ENCODE measurements around the gene FRMPD4. TPM values are rescaled to one million over a fixed set of nuclear protein-coding genes. Genes with fewer than 3 reads are reported as not detected.

FRMPD4 gene
- total and polyA plus RNA-seq, 10 of the 15 experiments (the other 5 are each of a cell fraction or from before 2014, with no cell fraction given): not detected

DNA sequence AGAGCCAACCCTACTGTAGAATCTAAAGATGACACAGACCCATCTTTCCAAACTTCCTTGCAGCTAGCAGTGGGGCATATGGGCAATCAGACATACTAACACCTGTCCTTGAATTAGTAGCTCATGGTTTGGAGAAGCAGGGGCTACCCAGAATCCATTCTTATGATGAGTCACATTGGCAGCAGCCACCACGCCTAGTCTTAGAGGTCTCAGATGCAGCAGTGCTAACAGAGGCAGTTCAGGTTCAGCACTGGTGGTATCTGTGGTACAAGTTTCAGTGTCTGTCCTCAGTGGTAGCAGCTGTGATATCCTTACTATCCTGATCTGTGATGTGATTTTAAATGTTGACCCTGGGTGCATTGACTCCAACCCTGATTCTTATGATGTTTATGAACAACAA, 68.1 kb downstream of the FRMPD4 start (continued):
- no peak for TF ChIP-seq POU2F2 (IDR thresholded peaks at IDR 0.05; ENCODE audit: borderline replicate concordance, low read depth, low read length)
- TF ChIP-seq POLR2AphosphoS5 (IDR thresholded peaks at IDR 0.05; ENCODE audit: low read length): no peak
- TF ChIP-seq USF2 (IDR thresholded peaks at IDR 0.05; ENCODE audit: borderline replicate concordance, low read depth, low read length): no peak
- no peak for TF ChIP-seq USF1 (IDR thresholded peaks at IDR 0.05; ENCODE audit: borderline replicate concordance, extremely low read length, insufficient read depth, low read depth, low read length)
- no peak for TF ChIP-seq EED (IDR thresholded peaks at IDR 0.05; ENCODE audit: low read depth)
- TF ChIP-seq, protein P1, sequence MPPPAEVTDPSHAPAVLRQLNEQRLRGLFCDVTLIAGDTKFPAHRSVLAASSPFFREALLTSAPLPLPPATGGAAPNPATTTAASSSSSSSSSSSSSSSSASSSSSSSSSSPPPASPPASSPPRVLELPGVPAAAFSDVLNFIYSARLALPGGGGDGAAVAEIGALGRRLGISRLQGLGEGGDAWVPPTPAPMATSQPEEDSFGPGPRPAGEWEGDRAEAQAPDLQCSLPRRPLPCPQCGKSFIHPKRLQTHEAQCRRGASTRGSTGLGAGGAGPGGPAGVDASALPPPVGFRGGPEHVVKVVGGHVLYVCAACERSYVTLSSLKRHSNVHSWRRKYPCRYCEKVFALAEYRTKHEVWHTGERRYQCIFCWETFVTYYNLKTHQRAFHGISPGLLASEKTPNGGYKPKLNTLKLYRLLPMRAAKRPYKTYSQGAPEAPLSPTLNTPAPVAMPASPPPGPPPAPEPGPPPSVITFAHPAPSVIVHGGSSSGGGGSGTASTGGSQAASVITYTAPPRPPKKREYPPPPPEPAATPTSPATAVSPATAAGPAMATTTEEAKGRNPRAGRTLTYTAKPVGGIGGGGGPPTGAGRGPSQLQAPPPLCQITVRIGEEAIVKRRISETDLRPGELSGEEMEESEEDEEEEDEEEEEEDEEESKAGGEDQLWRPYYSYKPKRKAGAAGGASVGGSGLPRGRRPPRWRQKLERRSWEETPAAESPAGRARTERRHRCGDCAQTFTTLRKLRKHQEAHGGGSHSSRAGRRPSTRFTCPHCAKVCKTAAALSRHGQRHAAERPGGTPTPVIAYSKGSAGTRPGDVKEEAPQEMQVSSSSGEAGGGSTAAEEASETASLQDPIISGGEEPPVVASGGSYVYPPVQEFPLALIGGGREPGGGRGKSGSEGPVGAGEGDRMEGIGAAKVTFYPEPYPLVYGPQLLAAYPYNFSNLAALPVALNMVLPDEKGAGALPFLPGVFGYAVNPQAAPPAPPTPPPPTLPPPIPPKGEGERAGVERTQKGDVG (CRISPR knock-in tag; IDR thresholded peaks at IDR 0.05): no peak
- TF ChIP-seq RCOR1 (conservative IDR thresholded peaks at IDR 0.05; ENCODE audit: low read depth, low read length): no peak
- no peak for TF ChIP-seq FOS (IDR thresholded peaks at IDR 0.05; ENCODE audit: borderline replicate concordance, extremely low read depth, insufficient read length)

Data from GM12878 (cell line).